ENCODE results near the gene CWC27.
"Not testable (repeated sequence)": the region's sequence is repeated elsewhere in the genome, so short reads cannot be mapped to it uniquely, and the experiment has no call there.

The CWC27 gene

DNA sequence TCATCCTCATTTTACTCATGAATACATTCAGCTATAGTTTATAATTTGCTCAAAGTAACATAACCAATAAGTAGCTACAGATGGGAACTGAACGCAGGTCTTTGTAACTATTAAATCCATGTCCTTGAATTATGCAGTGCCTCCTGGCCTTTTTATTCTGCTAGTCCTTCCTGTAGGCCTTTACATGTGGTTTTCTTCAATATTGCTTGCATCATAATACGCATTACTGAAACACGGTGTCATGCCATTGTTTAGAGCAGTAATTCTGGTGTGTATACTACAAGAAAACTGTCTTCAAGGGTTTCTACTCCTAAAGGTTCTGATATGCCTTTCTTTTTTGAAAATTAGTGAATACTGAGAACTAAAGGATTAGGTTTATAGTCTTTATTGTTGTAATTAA is 20.7 kb downstream of the CWC27 start:
- no peak for DNase-seq (ENCODE audit: low spot score)

DNA sequence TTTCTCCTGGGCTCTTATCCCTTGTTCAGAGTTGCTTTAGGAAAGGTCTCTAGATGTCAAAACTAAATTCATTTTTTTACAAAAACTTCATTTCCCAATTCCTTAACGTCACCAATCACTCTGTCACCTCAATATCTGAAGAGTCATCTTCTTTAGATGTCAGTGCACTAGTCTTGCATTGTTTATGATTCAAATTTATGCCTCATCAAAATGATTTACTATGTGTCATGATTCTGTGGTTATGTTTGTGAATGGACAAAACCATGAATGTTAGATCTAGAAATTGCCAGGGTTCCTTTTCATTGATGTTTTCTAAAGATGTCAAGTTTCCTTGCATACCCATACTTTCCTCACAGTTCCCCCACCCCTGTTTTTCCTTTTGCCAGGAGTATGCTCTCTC is 21.5 kb downstream of the CWC27 start:
- DNase-seq (ENCODE audit: low spot score): no peak

DNA sequence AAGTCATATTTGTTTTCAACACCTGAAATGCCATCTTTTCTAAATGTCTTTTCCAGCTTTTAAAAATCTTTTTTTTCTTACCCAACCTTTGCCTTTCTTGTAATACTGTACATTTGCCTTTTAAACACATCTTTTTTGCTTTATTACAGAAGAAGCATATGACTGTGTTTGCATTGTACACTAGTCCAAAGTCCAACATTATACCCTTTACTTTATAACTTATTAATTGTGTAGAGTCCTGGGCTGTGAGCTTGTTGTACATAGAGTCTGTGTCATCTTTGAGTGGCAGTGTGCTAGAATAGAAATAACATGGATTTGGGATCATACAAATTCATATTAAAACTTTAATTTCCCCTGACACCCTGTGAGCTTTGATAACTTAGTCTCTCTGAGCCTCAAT is 23.7 kb downstream of the CWC27 start:
- no peak for DNase-seq (ENCODE audit: low spot score)

DNA sequence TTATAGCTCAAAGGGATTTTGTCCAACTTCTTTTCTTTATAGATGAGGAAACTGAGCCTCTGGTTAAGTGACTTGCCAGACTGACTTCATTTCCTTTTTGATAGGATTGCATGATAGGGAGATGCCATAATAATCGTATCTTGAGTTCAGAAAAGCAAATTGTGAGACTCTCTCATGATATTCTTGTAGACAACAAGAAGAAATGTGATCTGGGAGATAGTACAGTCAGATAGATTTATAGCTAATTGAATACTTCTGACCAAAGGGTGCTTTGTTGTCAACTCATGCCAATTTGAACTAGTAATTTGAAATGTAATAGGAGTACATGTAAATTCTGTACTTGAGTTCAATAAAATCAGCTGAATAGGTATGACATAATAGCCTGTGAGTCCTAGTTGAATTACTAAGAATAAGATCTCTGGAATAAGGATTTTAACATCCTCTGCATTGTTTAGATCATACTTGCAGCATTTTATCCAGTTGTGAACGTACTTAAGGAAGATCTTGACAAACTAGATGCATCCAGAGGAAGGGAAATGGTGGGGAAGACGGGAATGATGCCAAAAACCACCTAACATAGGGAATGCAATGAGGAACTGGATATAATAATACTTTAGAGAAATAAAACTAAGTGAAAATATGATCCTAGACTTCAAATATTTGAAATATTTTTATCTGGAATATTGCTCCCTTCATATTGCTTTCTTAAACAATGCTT is 25.5 kb downstream of the CWC27 start:
- DNase-seq (ENCODE audit: low spot score): no peak

DNA sequence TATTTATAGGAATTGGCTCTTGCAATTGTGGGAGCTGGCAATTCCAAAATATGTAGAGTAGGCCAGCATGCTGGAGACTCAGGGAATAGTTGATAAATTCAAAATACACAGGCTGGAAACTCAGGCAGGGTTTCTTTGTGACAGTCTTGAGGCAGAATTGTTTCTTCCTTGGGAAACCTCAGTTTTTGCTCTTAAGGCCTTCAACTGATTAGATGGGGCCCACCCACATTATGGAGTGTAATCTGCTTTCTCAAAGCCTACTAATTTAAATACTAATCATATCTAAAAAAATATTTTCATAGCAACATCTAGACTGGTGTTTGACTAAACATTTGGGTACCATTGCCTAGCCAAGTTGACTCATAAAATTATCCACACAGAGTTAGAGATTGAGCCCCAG is 27.6 kb downstream of the CWC27 start:
- no peak for DNase-seq (ENCODE audit: low spot score)

DNA sequence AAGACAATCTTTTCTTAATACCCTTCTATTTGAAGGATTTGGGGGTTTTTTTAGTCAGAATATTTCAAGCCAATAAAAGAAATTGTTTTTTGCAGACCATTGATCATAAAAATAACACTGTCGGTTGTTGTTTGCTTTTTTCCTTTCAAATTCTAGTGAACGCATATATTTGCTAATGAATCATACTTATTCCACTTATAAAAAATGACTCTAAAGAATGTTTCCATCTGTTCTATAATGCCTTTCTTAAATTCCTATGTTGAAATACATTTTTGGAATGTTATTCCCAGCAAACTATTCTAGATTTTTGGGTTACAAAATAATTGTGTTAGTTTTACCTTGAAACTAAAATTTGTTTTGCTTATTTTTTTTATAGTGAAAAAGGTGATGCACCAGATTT is 32.2 kb downstream of the CWC27 start:
- DNase-seq (ENCODE audit: low spot score): no peak

DNA sequence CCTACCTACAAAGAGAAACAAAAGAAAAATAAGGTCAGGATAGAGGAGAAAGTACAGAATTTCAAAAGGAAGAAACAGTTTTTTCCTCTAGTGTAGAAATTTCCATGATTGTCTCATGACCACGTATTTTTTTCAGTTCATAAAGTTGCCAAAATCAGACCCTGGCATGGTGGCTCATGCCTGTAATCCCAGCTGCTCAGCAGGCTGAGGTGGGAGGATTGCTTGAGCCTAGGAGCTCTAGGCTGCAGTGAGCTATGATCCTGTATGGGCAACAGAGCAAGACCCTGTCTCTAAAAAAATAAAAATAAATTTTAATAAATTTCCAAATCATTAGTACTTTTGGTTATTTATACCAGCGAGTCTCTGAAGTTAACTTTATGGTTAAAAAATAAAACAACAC is 37.8 kb downstream of the CWC27 start:
- DNase-seq (ENCODE audit: low spot score): no peak

DNA sequence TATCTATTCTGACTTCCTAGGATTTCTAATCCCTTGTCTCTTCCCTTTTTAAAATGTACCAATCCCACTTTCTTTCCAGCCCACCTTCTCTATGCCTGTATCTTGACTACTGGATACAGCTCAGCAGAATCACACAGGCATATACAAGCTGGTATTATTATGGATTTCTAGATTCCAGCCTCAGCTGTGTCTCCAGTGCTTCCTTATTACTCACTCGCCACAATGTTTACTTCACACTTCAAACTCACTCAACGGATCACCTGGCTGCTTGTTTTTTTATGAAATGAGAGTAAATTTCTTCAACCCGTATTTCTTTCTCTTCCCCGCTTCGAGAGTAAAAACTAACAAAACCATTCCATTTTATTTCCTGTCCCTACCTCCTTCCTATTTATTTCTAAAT is 38.8 kb downstream of the CWC27 start:
- peak; percentile 5 for DNase-seq (ENCODE audit: low spot score)

DNA sequence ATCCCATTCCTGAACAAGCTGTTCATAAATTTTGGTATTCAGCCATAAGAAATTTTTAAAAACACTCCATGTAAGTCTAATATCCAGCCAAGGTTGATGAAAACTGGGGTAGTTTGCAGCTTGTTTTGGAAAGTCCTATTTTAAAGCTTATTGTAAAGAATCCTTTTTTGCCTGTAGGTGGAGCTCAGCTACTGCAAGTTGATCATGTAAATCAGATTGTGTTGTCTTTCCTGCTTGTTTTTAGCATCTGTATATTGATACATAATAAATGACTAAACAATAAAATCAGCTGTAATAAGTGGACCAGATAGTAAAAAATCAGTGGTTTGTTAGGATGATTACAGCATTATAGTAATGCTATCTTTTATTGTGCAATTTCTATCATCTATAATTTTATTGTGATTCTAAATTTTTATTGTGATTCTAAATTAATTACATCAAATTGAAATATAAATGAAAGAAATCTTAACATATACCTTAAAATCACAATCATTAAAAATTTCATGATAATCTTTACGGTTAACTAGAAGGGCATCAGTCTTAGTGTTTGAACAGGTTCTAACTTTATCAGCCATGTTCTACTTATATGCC is 42.4 kb downstream of the CWC27 start:
- DNase-seq (ENCODE audit: low spot score): peak; percentile 22

DNA sequence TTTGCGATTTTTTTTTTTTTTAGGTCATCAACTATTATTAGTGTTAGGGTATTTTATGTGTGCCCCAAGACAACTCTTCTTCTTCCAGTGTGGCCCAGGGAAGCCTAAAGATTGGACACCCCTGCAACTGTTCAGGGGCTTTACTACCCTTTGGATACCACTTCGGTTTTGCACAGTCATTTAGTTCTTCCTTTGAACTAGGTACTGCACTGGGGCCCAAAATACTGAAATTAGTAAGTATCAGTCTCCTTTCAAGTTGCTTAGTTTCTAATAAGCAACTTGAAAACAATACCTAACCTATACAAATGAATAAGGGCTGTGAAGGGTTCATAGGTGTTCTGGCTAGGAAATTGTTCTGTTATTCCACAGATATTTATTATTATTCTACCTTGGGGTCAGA is 45.3 kb downstream of the CWC27 start:
- DNase-seq (ENCODE audit: low spot score): no peak

DNA sequence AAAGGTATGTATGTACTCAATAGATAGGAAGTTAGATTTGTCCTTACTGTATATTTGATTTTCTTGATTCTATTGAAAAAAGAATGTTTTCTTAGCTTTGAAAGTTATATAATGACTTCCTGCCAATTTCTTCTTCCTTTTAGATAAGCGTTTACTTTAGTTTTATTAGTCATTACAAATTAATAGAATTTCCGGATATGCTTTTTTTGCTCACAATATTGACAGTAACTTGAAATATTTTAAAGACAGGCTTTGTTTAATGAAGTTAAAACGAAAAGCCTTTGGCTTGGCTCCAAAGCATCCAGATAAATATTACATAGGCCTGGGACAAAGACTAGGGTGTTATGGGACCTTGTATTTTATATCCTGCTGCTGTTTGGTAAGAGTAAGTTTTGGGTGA is 49.5 kb downstream of the CWC27 start:
- no peak for DNase-seq (ENCODE audit: low spot score)

DNA sequence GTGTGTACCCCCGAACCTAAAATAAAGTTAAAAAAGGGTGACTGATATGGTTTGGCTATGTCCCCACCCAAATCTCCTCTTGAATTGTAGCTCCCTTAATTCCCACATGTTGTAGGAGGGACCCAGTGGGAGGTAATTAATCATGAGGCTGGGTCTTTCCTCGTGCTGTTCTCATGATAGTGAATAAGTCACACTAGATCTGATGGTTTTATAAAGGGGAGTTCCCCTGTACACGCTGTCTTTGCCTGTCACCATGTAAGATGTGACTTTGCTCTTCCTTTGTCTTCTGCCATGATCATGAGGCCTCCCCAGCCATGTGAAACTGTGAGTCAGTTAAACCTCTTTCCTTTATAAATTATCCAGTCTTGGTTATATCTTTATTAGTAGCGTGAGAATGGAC is 50.6 kb downstream of the CWC27 start:
- DNase-seq (ENCODE audit: low spot score): not testable (repeated sequence)

DNA sequence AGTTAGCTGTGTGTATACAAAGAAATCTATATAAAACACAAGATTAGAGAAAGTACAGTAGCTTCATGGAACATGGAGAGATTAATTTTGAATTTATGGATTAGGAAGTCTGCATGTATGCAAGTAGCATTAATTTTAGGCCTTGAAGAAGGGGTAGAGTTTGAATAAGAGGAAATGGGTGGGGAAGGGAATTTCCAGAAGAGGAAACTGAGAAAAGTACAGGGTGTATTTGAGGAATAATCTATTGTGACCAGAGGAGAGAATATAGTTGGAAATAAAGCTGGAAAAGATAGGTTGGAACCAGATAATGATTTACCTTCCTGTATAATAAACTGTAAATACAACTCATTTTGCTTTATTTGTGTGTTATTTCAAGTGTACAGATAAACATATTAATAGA is 53.6 kb downstream of the CWC27 start:
- no peak for DNase-seq (ENCODE audit: low spot score)

DNA sequence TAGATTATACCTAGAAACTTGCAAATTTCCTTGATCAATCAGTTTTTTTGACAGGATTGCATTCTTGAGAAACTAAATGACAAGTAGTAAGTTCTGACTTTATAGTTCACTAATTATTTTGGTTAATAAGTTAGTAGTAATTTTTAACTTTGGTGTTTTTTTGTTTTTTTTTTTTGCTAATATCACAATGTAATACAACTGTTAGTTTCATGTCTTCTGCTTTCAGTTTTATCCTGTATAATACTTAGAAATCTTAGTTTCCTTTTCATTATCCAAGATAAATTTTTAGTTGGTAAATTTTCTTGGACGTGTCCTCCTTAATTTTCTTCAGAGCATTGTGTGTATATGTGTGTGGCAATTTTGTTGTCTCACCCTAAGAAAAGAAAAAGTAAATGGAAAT is 57.8 kb downstream of the CWC27 start:
- DNase-seq (ENCODE audit: low spot score): no peak

DNA sequence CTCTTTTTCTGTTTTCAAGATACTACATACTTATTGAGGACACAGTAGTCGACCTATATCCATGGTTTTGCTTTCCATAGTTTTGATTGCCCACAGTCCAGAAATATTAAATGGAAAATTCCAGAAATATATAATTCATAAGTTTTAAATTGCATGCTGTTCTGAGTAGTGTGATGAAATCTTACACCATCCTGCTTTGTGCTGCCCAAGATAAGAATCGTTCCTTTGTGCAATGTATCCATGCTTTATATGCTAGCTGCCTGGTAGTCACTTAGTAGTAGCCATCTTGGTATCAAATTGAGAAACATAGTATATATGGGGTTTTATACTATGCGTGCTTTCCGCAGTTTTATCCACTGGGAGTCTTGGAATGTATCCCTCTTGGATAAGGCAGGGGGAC is 59.0 kb downstream of the CWC27 start:
- no peak for DNase-seq (ENCODE audit: low spot score)

DNA sequence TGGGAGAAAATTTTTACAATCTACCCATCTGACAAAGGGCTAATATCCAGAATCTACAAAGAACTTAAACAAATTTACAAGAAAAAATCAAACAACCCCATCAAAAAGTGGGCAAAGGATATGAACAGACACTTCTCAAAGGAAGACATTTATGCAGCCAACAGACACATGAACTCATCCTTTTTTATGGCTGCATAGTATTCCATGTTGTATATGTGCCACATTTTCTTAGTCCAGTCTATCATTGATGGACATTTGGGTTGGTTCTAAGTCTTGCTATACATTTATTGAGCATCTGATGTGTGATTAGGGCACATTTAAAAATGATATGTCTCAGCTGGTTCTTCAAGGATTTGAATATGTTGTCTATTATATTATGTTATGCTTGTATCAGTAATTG is 61.9 kb downstream of the CWC27 start:
- DNase-seq (ENCODE audit: low spot score): not testable (repeated sequence)

DNA sequence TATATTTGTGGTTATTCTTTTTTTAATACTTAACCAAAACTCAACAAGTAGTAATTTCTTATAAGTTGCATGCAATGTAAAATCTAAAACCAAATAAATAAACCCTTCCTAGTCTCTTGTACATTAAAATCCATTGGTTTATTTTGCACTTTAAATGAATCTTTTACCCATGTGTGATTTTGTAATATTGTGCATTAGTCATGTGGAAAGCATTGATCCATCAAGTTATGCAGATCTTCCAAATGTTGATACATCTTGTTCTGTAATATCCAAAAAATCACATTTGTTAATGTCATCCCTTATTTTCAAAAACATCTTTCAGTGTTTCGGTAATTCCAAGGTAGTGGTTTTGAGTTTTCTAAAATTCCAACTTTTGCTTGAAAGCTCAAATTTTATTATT is 63.3 kb downstream of the CWC27 start:
- no peak for DNase-seq (ENCODE audit: low spot score)

DNA sequence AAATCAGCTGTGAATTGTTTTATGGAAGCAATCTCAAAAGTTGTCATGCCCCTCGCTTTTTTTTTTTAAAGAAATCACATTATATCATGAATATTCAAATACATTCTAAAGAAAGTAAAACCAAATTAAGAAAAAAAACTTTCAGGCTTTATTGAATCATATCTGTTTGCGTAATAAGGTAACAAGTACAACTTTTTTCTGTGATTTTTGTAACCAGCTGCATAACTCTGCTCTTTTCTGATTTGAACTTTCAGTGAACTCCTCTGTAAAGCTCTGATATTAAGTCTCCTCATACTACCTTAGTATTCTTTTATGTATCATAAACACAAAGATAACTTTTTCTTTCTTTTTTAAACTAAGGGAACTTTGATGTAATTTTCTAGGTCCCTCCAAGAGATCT is 65.3 kb downstream of the CWC27 start:
- no peak for DNase-seq (ENCODE audit: low spot score)

DNA sequence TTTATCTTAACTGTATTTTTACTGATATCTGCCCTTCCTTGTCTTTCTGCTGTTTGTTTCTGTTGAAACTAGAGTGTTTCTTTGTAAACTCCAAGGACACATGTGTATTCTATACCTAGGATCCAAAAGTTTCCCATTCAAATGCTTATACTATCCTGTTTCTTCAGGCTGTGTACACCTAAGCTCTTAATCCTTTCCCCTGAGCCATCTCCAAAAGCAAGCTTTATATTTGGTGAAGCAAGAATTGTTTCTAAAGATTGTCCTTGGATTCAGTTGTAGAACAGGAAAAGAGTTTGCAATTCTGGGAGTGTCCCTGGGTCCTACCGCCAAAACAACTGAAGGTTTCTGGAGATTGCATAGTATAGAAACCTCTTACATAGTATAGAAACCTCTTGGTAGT is 65.9 kb downstream of the CWC27 start:
- no peak for DNase-seq (ENCODE audit: low spot score)

DNA sequence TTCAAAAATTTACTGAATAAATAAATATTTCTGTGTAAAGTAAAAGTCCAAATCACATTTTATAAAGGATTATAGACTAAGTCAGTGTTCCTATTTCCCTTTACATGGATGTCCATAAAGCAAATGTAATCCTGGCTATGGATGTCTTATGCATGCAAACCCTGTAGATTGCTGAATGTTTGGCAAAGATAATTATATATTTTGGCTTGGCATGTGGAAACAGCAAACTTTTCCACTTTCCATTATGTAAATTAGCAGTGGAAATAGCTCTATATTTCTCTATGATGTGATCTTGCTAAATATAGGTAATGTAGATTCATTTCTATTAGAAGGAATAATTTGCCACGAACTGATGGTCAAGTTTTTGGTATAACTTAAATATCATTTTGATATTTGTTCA is 66.5 kb downstream of the CWC27 start:
- DNase-seq (ENCODE audit: low spot score): no peak

DNA sequence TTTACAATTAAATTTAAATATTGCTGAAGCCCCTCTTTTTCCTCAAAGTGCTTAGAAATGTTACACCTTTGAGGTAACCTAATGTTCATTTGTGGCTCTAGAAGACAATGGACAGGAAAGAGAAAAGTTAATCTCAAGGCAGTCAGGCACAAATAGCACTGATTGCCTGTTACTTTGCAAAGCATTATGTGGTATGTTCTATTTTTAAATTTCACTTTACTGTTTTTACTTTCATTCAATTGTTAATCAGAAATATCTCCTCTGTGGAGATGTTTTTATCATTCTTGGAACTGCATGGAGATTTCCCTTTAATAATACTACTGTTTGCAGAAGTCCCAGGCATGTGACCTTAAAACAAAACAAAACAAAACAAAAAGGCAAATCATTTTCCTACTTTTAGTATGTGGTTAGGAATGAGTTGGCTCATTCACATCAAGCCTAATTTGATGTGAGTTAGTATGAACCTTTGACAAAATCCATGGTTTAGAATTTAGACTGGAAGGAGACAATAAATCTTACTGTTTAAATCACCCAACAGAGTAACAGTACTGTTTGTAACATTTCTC is 67.5 kb downstream of the CWC27 start:
- no peak for DNase-seq (ENCODE audit: low spot score)

DNA sequence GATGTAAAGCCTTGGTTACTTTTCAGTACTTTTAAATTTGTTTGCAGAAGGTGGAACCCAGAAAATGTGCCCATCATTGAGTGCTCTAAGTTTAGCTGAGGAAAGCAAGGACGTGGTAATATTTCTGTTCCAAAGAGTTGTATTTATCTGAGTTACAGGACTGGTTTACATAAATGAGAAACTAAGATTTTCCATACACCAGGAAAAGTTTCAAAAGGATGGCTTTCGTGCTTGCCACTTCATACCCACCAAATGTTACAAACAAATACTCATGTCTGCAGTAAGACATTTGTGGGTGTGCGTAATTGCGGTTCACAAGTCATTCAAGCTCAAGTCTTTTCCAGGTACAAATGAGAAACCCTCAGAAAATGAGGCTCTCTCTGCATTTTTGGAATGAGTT is 68.1 kb downstream of the CWC27 start:
- no peak for DNase-seq (ENCODE audit: low spot score)

DNA sequence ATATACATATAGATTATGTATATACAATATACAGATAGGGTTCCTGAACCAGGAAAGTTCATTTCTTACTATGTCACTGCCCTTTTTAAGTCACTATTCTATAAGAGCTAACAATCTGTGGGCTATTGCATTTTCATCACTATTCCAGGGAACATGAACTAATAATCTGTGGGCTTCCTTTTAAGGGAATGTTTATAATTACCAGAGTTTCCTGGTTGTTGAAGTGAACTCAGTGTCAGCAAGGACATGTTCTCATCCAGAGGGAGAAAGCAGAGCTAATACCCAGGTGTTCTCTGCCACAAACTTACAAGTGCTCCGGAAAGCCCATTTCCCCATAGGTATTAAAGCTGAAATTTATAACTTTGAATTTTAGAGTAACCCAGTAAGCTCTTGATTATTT is 69.6 kb downstream of the CWC27 start:
- no peak for DNase-seq (ENCODE audit: low spot score)

DNA sequence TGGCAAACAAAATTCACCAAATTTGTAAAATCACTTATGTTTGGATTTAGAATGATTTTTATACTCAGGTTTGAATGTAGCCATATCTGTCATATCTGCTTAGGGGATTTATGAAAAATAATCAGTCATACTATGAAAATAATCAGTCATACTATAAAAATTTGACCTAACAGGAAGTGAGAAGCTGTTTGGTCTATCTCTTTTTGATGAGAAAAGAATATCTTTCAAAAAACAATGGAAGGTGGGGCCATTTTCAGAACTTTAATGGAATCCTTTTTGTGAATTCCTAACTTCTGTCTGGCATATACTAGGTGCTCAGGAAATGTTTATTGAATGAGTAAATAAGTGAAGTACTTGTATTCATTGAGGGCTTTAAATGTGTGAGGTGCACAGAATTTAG is 70.1 kb downstream of the CWC27 start:
- DNase-seq (ENCODE audit: low spot score): no peak

Data from AG08396 (cell line).